ENCODE data around the gene TBCK. TPM values are rescaled to one million over a fixed set of nuclear protein-coding genes. Genes with fewer than 3 reads are reported as not detected.
"Not testable (repeated sequence)": the region's sequence is repeated elsewhere in the genome, so short reads cannot be mapped to it uniquely, and the experiment has no call there.

TBCK gene
- total RNA-seq, 4 donors from 2014 or later = 37.4 to 97.1 (median 48.3) TPM

DNA sequence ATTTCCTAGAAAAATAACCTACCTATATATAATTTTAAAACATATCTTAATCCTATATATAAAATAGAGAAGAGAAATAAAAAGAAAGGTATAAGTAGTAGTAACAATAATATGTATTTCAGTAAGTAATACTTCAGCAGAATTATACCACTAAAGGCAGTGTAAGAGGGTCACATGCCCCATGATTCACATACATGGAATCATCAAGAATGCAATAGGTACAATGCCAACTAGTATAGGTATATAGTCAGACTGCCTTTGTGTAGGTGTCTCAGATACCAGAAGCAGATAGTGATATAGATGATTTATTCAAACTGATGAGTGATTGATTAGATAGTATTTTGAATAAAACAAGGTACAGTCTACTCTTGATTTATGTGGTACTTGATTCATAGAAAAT is 9.8 kb upstream of the TBCK start:
- Histone ChIP-seq H3K36me3 (no peaks in the 10 kb centered on the region), H3K27me3 (no peaks in the 10 kb centered on the region), H3K4me1 (no peaks in the 10 kb centered on the region), H3K9me3 (no peaks in the 10 kb centered on the region), H3K4me3 (no peak overlapping the region), H3K27ac (no peak overlapping the region)
- no peak for DNase-seq
- intact Hi-C loops (cut with DNase I; ENCODE audit: low total_unique reads) = no loop called here
- no peak for TF ChIP-seq CTCF (IDR thresholded peaks at IDR 0.05)
- no peak for TF ChIP-seq POLR2A (IDR thresholded peaks at IDR 0.05)

DNA sequence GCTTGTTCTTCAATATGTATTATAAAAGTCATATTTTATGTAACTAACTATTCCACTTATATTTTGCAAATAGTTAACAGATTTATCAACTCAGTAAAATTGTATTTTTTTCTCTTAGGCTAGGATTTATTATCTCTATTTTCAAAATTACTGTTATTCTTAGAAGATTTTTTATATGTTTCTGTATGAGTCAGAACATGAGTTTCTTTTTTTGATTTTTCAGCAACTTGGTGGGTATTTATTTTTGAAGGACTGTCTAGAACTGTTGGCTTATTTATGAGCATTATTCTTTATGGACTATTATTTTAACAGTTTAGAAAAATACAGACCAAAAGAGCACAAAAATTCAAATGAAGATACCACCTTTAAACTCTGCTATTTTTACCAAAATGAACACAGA is 7.1 kb upstream of the TBCK start:
- no peaks in the 10 kb centered on the region for H3K9me3 ChIP-seq
- no peak for DNase-seq
- no peak overlapping the region for H3K4me3 ChIP-seq
- H3K36me3 ChIP-seq = no peaks in the 10 kb centered on the region
- peaks cover 0 to 9% of the 10 kb centered on the region in 2 donors for H3K4me1 ChIP-seq
- H3K27me3 ChIP-seq = no peaks in the 10 kb centered on the region
- intact Hi-C loops (cut with DNase I; ENCODE audit: low total_unique reads) = no loop called here
- no peak for TF ChIP-seq CTCF (IDR thresholded peaks at IDR 0.05)
- no peak for TF ChIP-seq POLR2A (IDR thresholded peaks at IDR 0.05)
- no peak overlapping the region for H3K27ac ChIP-seq

- intact Hi-C loops (cut with DNase I; ENCODE audit: low total_unique reads) = not testable (repeated sequence)
Observed at GRCh38 chr4:106321814-106322213, 5.8 kb upstream of the TBCK start.

DNA sequence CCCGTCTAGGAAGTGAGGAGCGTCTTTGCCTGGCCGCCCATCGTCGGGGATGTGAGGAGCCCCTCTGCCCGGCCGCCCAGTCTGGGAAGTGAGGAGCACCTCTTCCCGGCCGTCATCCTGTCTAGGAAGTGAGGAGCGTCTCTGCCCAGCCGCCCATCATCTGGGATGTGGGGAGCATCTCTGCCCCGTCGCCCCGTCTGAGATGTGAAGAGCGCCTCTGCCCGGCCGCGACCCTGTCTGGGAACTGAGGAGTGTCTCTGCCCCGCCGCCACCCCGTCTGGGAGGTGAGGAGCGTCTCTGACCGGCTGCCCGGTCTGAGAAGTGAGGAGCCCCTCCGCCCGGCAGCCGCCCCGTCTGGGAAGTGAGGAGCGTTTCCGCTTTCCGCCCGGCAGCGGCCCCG is 5.2 kb upstream of the TBCK start:
- H3K36me3 ChIP-seq; DNase-seq; H3K27me3 ChIP-seq; H3K27ac ChIP-seq; H3K4me3 ChIP-seq; H3K9me3 ChIP-seq; intact Hi-C loops (cut with DNase I; ENCODE audit: low total_unique reads): not testable (repeated sequence)
- H3K4me1 ChIP-seq = peaks cover 9 to 13% of the 10 kb centered on the region in 2 donors

More at GRCh38 chr4:106321814-106322213, 5.8 kb upstream of the TBCK start:
- H3K4me3 ChIP-seq, H3K27me3 ChIP-seq, H3K27ac ChIP-seq, H3K36me3 ChIP-seq, H3K9me3 ChIP-seq, DNase-seq: not testable (repeated sequence)
- peaks cover 9 to 13% of the 10 kb centered on the region in 2 donors for H3K4me1 ChIP-seq

DNA sequence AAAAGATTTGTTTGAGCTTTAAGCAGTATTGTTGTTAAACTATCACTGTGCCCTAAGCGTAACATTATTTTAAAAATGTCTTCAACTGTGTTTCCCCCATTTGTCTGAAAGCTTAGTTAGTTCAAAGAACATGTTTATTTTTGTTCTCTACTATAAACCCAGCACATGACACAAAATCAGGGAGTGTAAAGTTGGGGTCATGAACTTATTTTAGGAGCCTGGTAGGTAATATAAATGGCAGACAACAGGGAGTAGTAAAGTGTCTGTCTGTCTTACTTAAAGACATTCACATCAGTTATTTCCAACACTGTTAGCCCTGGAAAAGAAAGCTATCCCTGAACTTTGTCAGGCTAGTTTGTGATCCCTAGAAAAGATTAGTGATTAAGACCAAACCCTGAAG is 4.2 kb upstream of the TBCK start:
- no peak overlapping the region for H3K4me3 ChIP-seq
- H3K36me3 ChIP-seq = no peaks in the 10 kb centered on the region
- intact Hi-C loops (cut with DNase I; ENCODE audit: low total_unique reads) = no loop called here
- H3K27me3 ChIP-seq = no peaks in the 10 kb centered on the region
- H3K9me3 ChIP-seq = no peaks in the 10 kb centered on the region
- H3K4me1 ChIP-seq = peaks cover 9 to 13% of the 10 kb centered on the region in 2 donors
- no peak for DNase-seq
- no peak overlapping the region for H3K27ac ChIP-seq
- TF ChIP-seq POLR2A (IDR thresholded peaks at IDR 0.05) = no peak
- no peak for TF ChIP-seq CTCF (IDR thresholded peaks at IDR 0.05)

GRCh38 chr4:106318511-106318910 is 2.5 kb upstream of the TBCK start:
- DNase-seq = no peak
- Histone ChIP-seq H3K36me3 (no peaks in the 10 kb centered on the region), H3K27ac (no peak overlapping the region), H3K4me3 (no peak overlapping the region), H3K9me3 (no peaks in the 10 kb centered on the region), H3K27me3 (no peaks in the 10 kb centered on the region), H3K4me1 (peaks cover 9 to 15% of the 10 kb centered on the region in 2 donors)
- TF ChIP-seq CTCF (IDR thresholded peaks at IDR 0.05) (no peak), POLR2A (IDR thresholded peaks at IDR 0.05) (no peak)
- intact Hi-C loops (cut with DNase I; ENCODE audit: low total_unique reads) = no loop called here

Data from uterus (tissue), 4 donors.